Hematopoietic multipotent progenitor cell treated with erythropoietin and hydrocortisone succinate and interleukin-3 and kit ligand, for 17 days (in vitro differentiated cells): ENCODE results near the gene EXOC3L4.

Experiments used
- DNase-seq: peaks from one replicate; pipeline ENCODE4 v3.0.0-alpha.2; 2015; ENCODE audit warnings: low spot score

EXOC3L4 gene

DNA sequence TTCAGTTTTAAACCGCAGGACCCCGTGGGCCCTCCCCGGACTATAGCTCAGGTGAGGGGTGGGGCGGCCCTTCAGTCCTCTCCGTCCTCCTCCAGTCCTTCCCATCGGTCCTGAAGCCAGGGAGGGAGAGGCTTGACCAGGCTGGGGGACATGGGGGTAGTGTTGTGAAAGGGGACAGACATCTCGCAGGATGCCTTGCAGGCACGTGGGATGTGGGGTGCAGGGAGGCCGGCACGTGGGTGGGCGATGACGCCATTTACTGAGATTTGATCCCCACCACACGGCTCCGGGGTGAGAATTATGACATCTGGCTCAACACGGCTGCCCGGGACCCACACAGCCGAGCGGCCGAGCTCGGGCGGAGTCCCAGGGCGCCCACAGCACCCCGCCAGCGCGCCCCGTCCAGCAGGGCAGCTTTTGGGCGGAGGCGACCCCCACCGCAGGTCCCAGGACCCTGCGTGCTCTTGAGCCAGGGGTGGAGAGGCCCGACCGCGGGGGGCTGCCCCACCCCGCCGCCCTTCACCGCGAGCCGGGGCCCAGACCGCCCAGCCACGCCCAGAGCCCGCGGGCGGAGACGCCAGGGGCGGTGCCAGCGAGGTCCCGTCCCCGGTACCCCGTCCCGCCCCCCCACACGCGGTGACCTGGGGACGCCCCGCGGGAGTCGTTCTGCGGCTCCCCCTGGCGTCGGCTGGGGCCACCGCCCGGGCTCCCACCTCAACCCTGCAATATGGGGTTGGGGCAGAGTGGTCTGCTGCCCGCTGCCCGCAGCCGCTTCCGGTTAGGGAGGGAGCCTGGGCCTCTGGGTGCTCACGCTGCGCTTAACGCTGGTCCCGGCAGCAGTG lies 3.3 kb upstream of the EXOC3L4 start:
- DNase-seq = peak; percentile 55

GRCh38 chr14:103091883-103092222 lies 2.7 kb upstream of the EXOC3L4 start:
- no peak for DNase-seq

GRCh38 chr14:103093856-103094405 lies 594 bp upstream of the EXOC3L4 start:
- DNase-seq = no peak

- no peak for DNase-seq
Measured at GRCh38 chr14:103095210-103095778, 769 bp downstream of the EXOC3L4 start.

GRCh38 chr14:103096387-103096786 lies 1.9 kb downstream of the EXOC3L4 start:
- DNase-seq = no peak

DNA sequence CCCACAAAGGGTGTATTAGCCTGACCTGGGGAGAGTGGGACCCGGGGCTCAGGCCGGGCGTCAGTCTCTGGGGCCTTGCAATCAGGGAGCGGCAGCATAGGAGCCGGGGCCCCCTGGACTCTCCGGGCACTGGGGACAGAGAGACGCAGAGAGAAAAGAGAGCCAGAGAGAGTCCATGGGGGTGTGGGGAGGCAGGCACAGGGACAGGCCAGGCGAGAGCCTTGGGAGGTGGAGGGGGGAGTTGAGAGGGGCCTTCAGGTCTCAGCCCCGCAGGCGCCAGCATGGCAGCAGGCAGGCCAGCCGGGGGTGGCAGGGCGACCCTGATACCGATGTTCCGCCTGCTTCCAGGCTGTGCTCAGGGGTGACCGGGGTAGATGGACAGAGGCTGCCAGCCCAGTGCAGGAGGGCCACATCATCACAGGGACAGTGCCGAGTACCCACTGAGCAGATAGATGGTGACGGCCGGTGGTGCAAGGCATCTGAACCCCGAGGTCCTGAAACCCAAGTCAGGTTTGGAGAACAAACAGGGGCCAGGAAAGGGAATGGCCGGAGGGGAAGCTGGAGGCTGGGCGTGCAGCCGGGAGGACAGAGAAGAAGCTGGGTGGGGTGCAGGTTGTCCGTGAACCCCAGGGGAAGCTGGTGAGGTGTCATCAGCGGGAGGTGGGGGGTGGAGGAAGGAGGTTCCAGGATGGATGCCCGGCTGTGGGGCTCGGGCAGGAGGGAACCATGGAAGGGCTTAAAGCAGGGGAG lies 2.9 kb downstream of the EXOC3L4 start:
- no peak for DNase-seq

DNA sequence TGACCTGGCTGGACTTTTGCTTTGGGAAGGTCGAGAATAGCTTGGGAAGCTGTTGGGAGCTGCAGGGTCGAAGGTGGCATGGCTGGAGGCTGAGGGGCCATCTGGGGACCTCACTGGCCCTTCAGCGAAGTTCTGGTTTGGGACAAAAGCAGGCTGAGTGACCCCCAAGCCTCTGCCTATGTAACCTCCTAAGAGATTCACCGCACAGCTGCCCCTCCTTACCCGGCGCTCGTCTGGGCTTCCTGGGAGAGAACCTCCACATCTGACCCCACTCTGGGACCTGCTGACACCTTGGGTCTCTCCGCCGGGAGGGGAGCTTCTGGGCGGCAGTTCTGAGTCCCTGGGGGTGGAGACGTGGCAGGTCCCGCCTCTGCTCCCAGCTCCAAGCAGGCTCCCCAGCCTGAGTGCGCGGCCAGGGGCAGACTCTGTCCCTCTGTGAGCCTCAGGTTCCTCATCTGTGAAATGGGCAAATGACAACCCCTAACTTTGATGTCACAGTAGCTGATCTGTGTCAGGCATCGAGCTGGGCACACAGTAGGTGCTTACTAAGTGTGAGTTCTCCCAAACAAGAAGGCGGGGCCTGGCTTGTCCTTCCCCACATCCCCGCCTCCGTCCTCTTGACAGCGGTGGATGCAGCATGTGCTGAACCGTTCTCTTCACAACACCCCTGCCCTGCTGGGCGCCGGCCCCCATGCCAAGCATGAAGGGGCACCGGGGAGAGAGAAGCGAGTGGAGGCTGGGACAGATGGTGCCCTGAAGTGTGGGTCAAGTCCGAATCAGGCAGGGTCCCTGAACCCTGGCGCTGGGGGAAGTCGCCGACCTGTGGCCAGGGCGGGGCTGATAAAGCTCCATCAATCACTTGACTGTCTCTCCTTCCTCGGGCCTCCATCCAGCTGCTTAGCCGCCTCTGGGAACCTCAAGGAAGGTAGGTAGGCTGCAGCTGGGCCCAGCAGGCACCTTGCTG lies 3.8 kb downstream of the EXOC3L4 start:
- no peak for DNase-seq

- no peak for DNase-seq
Measured at GRCh38 chr14:103099081-103099732, 4.7 kb downstream of the EXOC3L4 start.

- DNase-seq = no peak
Measured at GRCh38 chr14:103099733-103100280, 5.3 kb downstream of the EXOC3L4 start.

DNA sequence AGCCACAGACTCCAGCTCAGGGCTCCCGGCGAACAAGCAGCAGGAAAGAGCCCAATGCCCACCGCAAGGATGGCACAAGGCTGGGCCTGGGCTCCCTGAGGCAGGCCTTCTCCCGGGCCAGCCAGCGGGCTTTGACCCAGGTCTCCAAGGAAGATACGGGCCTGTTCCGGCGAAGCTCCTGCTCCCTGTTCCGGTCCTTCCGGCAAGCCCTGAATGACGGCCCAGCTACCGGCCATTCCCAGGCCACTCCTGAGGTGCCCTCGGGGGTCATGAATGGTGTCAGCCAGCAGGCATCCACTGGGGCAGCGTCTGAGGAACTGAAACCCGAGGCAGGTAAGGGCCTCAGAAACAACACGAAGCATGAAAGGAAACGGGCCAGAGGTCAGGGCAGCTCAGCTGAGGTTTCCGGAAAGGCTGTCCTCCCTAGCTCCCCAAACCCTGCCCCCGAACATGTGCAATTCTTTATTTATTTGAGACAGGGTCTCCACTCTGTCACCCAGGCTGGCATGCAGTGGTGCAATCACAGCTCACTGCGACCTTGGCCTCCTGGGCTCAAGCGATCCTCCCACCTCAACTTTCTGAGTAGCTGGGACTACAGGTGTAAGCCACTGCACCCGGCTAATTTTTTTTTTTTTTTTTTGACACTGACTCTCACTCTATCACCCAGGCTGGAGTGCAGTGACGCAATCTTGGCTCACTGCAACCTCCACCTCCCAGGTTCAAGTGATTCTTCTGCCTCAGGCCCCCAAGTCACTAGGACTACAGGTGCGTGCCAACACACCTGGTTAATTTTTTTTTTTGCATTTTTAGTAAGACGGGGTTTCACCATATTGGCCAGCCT lies 6.0 kb downstream of the EXOC3L4 start:
- no peak for DNase-seq

- no peak for DNase-seq
Measured at GRCh38 chr14:103101257-103101962, 6.9 kb downstream of the EXOC3L4 start.

DNA sequence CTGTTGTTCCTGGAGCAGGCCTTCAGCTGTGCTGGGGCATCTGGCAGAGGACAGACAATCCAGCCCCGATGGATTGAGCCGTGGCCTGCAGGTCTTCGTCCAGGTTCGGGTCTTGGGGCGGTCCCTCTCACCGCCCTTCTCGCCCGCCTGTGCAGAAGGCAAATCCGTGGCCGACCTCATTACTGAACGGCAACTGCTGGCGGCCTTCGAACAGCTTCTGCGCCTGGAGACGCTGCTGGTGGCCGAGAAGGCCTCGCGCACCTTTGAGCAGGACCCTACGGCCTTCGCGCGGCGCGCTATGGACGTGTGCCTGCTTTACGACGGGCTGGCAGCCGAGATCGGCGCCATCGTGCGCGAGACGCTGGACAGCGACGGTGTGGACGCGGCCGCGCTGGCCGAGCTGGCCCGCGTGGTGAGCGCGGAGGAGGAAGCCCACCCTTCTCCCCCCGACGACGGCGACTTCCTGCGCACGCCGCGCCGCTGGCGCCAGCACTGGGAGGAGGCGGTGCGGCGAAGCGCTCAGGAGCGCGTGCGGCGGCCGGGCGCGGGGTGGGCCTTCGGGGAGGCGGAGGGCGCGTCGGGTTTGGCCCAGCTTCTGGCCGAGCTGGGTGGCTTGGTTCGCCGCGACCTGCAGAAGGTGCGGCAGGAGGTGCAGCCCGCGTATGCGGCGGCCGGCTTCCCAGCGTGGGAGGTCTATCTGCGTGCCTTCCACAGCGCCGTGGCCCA lies 7.6 kb downstream of the EXOC3L4 start:
- no peak for DNase-seq

GRCh38 chr14:103102689-103103260 lies 8.2 kb downstream of the EXOC3L4 start:
- DNase-seq = no peak

GRCh38 chr14:103103461-103104388 lies 9.2 kb downstream of the EXOC3L4 start:
- no peak for DNase-seq

DNA sequence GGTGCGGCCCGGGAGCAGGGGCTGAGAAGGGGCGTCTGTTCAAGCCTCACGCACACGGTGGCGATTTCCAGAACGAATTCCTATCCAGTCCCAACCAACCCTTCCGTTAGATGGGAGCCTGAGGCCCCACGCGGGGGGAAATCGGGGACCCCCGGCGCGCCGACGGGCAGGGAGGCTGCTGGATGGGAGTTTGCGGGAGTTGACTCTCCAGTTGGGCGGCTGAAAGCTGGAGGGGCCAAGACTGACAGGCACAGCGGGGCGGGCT lies 9.8 kb downstream of the EXOC3L4 start:
- DNase-seq = no peak

DNA sequence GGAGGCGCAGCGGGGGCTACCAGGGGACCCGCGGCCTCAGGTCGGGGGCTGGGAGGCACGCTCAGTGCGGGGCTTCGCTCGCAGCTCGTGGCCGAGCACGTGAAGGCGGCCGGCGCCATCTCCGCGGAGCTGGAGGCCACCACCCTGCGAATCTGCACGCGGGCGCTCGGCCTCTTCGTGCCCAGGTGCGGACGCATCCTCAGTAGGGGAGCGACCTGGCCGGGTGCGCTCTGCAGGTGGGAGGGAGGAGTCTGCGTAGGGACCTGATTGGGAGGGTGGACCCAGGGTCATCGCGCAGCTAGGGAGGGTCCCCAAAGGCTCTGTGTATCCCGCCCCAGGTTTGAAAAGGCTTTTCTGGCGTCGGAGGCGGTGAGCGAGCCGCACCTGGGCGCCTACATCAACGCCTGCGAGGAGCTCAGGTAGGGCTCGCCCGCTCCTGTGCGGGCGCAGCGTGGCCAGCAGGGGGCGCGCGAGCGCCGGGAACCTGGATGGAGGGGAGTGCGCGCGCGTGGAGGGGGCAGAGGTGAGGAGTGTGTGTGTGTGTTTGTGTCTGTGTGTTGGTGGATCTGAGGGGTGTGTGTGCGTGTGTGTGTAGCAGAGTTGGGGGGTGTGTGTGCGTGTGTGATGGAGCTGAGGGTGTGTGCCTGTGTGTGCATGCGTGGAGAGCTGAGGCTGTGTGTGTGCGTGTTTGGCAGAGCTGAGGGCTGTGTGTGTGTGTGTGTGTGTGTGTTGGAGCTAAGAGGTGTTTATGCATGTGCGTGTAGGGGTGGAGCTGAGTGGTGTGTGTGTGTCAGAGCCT lies 10.3 kb downstream of the EXOC3L4 start:
- DNase-seq = peak; percentile 69
